Measurements from ENCODE around the gene RAI1.
A peak's percentile ranks its signal among the peaks of the same experiment; 100 is the strongest.

Gene RAI1

DNA sequence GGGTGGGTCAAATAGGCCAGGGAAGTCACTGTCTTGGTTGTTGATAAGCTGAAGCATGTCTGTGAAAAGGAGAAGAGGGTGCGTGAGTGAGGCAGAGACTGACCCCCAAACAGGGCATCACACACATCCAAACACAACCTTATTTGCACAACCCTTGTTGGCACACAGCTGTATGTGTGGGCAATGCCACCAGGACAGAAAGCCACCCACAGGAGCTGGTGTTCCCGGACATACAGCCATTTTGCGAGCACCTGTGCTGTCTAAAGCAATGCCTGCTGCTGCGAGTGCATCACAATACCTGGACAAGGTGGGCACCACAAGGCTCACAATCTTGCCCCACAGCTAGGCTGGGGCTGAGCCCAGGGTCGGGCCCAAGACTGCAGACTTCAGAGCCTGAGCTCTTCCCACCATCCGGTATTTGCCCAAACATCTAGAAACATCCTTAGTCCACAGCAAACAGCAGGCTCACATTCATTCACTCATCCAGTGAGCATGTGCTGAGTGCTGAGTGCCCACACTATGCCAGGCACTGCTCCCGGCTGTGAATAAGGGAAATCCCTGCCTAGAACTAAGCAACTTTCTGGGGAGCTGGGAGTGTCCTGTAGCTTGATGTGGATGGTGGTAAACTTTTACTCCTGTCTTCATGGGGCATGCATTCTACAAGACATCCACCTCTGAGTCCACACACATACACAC is 139.4 kb downstream of the RAI1 start:
- no peak for DNase-seq

DNA sequence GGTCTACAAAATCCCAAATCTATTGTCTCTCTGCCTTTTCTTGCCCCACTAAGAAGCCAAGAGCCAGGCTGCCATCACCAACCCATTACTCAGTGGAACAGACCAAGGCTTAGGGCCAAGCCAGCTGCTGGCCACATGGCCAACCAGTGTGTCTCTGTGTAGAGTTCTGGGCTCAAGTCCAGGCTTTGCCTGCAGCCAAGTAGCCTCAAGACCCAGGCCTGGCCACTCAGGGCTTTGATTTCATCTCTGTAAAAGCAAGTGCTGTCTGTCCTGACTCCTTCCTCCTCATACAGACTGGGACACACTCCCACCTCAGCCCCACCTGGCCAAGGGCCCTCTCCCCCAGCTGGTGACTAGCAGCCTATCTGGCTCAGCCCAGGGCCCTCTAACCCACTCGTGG is 140.9 kb downstream of the RAI1 start:
- DNase-seq = no peak

DNA sequence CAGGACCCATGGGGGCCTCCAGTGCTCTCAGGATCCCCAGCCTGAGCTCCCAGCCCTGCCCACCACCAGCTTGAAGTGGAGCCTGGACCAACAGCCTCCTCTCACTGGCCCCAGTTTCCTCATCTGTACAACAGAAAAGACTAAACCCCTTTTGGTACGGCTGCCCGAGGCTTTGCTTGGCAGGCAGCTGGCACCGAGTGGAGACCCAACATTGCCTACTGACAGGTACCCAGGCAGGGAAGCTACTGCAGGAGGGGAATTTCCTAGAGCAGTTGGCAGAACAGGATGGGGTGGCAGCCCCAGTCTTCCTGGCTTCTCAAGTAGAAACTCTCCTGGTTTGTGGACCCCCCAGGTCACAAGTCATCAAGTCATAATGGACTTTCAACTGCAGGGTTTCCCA is 141.4 kb downstream of the RAI1 start:
- DNase-seq = no peak

DNA sequence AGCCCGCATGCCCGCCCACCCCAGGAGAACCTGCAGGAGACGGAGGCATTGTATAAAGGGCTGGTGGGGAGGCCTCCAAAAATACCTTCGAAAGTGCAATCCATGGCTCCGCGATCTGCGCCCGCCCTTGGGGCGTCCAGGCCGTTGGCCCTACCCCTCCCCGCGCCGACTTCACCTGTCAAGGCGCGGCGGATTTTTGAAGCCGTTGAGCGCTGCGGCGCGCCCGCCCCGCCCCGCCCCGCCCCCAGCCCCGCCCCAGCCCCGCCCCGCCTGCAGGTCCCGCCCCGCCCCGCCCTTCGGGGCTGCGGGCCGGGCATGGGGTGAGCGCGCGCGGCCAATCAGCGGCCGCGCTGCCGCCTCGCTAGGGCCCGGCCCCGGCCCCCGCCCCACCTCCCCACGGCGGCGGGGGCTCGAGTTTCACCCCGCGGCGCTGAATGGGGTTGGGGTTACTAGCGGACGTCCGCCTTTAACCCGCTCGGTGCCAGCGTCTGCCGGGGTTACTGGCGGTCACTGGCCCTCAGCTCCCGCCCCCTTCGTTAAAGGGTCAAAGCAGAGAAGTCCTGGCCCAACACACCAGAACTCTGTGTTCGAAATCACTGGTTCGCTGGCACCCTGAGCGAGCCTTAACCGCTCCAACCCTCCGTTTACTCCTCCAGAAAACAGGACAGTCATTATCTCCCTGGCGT is 142.3 kb downstream of the RAI1 start:
- peak; percentile 92 for DNase-seq

DNA sequence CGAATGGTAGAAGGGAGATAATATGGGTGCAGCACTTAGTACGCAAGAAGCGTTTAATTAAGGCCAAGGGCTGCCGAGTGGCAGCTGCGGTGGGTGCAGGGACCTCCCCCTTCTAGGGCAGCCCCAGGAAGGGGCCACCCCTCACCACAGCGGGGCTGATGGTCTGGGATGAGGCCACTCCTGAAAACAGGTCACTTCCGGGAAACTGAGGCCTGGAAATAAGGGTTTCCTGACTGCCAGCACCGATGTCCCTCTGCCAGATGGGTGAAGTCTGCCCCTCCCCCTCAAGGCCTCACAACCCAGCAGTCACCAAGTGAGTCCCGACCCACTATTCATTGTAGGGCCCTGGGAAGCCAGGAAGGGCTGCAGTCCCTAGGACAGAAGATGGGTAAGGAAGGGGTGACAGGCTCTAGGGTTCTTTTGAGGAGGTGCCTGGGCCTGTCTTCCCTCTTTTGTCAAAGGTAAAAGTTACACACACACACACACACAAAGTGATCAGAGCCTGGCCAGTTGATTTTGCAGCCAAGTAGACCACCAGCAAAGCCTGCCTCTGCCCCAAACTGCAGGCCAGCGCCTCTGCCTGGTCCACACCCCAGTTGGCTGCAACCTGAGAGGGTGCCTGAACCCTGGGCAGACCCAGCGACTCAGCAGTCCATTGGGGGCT is 143.0 kb downstream of the RAI1 start:
- DNase-seq = peak; percentile 53

DNA sequence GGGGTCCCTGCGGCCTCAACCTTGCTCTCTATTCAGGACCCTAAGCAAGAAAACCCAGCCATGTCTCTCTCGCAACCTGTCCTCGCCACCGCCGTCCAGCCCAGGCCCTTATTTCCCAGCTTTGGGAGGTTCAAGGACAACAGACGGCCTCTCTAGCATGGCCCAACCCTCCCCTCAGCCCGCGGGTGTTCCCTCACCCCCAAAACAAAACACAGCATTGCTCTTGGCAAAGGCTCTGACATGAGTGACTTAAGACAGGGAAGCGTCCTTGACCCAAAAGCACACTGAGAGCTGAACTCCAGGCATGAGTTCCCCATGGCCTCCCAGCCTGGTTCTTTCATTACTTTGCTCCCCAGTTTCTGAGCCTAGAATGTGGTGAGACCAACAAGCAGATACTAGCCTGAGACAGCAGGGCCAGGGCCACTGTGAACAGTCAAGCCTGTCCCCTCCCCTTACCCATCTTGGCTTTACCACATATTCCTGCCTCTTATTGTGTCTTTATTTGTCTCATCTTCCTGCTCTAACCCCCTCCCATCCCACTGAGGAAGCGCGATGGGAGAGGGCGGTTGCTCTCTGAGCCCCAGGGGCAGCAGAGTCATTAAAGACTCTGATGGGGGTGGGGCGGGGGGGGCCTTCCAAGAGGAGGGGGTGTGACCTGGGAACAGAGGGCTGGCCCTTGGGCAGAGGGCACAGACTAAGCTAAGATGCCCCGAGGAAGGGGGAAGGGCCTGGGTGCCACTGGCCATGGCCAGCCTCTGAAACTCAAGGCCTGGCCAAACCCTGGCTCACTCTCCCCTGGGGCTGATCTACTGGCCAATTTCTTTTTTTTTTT is 143.7 kb downstream of the RAI1 start:
- no peak for DNase-seq

DNA sequence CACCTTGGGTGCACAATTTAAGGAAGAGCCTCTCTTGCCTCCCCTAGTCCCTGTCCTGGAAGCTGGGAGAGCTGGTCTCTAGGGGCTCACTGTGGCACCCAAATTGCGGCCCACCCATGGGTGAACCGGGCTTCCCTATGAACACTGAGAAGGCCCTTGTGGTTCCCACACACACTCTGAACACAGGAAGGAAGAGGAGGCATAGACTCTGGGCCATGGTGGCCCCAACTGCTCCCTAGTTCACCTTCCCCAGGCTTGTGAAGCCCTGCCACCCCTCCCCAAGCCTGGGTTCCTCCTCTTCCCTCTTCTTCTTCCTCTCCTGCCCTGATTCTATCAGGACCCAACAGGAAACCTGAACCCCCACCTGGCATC is 145.1 kb downstream of the RAI1 start:
- DNase-seq = no peak

DNA sequence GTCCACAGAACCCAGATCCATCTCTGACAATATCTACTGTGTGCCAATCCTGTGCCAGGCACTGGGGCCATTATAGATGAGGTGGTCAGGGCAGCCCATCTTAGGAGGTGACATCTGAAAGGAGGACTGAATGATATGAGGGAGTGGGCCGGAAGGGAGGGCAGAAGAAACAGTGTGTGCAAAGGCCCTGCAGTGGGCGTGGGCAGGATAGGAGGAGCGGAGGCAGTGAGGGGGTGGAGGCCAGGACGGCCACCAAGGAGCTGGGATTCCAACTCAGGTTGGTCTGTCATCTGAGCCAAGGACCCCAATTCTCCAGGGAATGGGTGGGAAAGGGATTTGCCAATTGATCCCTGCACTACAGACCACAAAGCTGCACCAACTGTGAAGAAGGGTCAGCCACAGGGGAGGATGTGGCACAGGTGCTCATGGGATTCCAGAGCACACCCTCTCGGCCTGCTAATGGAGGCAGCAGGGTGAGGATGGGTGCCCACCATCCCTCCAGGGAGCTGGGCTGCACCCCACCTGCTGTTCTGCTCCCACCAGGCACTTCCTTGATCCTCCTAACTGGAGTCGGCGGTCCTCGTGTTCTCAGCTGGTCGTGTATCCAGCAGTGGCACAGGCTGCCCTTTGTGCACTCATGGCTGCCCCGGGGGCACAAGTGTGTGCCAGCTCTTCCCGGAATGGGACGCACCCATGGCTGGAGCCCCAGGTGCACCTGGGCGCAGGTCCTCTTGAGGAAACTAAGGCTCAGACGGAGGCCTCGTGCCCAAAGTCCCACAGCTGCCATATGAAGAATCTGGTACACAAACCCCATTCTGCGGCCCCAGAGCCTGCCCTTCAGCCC is 145.9 kb downstream of the RAI1 start:
- no peak for DNase-seq

DNA sequence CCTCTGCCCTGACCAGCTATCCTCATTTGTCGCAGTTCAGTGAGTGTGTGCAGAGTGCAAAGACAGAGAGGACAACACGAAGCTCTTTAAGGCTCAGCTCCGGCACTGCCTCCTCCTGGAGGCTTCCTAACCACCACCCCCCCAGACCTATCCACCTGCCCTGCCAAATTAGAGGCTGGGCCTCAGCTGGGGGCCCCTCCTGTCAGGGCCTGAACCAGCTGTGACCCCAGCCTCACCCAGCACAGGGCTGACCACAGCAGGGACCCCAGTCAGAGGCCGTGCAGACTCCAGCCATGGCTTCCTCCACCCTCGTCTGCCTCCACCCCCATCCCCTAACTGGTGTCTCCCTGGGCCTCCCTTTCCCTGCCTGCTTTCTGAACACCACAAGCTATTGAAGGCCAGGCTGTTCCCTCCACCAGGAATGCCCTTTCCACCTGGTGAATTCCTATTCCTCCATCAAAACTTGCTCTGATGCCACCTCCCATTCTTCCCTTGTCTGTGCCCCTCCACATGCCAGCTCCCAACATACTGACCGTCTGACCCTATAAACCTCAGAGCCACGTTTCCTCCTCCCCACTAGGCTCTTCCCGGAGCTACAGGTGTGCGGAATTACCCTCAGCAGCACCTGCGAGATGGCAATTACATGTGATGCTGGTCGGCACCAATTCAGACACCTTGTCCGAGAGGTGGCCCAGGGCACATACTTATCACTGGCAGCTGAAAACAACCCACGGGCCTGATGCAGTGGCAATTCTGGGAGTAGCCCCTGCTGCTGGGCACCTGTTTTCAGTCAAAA is 146.8 kb downstream of the RAI1 start:
- no peak for DNase-seq

DNA sequence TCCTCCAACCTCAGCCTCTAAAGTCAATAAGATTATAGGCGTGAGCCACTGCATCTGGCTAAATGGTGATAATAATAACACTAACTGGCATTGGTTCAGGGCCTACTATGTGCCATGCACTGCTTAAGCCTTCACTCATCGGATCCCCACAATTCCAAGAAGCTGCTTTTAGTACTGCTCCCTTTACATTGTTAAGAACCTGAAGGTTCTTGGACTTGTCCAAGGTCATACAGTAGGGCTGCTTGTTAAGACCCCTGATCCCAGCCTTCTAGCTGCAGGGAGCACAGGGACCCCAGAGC is 149.0 kb downstream of the RAI1 start:
- no peak for DNase-seq

DNA sequence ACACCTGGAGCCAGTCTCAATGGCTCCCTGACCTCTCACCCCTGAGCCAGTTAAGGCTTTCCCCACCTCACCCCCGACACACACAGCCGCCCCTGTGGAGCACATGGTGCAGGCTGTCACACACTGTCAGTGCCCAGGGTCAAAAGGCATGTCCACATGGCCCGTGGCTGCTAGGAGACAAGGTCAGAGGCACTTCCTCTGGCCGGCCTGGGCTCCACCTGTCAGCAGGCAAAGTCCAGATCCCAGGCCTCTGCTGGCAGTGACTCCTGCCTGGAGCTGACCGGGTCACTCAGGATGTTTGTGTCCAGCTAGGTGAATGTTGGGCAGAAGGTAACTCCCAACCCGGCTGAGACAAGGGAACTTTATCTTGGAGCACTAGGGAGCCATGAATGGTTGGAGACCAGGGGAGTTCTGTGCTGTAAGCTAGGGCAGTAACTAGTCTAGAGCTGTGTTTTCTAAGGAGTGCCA is 149.5 kb downstream of the RAI1 start:
- no peak for DNase-seq

DNA sequence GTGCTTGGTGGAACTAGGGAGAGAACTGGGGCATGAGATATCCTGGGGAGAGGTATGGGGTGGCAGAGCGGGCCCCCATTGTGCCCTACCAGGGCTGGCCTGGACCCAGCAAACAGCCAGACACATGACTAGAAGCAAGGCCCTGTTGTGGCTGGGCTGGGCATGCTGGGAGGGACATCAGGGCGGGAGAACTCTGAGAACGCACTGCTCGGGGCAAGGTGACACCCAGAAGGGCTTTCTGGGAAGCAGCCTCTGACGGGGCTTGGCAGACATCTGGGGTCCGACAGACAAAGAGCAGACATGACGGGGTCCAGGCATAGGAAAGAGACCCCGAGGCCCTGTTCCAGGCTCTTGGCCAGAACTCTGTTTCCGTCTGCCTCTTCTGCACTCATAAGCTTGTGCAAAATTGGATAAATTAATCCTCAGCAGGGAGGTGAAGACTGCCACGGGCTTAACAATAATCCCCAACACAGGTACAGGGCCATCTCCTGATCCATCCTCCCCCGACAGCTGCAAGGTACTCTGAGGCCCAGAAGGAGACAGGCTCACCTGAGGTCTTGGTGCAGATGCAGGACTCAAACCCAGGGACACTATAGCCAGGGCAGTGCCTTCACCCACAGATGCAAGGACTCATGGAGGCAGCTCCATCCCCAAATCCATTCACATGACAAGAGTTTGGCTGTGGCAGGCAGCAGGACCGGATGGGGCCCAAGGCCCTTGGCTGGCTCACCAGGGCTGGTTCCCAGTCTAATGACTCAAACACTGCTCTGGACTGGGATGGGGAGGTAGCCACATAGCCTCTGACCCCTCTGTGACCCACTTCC is 150.2 kb downstream of the RAI1 start:
- no peak for DNase-seq

DNA sequence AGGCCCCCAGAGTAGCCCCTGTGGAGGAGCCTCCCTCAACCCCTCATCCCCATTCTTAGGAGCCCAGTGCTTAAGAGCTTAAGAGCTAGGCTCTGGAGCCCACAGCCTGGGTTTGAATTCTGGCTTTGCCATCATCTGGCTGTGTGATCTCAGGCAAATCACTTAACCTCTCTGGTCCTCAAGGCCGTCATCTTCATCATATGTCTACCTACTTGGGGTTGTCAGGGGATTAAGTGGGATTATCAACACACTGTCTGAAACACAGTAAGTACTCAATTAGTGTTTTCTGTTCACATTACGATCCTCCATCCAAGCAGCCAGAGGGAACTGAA is 150.7 kb downstream of the RAI1 start:
- DNase-seq = no peak

DNA sequence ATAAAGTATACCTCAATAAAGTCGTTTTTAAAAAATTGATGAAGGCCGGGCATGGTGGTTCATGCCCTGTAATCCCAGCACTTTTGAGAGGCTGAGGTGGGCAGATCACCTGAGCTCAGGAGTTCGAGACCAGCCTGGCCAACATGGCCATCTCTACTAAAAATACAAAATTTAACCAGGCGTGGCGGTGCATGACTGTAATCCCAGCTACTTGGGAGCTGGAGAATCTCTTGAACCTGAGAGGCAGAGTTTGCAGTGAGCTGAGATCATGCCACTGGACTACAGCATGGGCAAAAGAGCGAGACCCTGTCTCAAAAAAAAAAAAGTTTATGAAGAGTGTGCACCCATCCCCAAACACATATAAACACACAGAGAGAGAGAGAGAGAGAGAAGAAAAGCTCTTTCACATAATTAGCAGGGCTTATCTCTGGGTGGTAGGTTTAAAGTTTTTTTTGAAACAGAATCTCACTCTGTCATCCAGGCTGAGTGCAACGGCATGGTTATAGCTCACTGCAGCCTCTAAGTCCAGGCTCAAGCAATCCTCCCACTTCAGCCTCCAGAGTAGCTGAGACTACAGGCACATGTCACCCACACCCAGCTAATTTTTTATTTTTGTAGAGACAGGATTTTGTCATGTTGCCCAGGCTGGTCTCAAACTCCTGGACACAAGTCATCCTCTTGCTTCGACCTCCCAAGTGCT is 152.6 kb downstream of the RAI1 start:
- DNase-seq = no peak

DNA sequence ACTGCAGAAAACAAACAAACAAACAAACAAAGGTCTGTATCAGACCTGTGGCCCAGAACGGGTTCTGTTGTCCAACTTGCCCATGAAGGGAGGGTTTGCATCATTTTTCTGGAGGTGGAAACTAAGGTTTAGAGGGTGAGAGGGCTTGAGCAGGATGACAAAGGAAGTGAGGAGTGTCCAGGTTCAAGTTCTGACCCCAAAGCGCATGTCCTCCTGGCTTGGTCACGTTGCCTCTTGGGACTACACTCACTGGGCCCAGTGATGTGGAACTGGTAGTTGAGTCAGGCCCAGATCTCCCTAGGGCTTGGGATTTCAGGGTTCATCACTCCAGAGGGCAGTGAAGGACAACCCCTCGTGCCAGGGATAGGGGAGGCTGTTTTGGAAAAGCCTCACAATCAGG is 153.7 kb downstream of the RAI1 start:
- no peak for DNase-seq

DNA sequence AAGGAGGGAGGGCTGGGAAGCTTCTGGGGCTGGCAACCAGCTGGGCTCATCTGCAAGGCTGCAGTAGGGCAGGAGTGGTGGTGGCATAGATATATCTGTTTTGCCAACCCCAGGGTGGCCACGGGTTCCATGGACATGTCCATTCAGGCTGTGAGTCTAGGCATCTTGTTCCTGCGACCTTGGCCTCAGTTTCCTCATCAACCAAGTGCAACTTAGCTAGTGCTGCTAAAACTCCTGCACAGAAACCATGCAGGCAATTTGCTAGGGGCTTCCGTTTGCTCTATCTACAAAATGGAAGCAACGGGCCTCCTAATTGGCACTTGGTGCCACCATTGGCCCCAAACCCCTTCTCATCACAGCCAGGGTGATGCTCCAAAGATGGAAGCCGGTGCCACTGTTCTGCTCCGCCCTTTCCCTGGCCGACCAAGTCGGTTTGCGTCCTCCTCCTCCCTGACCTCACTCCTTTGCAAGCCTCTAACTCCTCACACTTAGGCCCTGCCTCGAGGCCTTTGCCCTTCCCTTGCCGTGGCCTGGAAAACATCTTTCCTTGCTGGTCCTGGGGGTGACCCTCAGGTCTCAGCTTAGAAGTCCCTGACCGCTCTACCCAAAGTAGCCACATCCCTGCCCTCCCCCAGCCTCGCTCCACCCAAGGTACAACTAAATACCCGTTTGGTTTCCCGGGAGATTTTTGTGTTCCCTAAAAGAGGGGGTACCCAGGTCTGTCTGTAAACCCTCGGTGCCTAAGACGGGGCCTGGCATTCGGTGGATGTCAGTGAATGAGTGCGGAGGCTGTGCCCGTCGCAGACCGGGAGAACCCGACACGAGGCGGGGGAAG is 154.4 kb downstream of the RAI1 start:
- no peak for DNase-seq

DNA sequence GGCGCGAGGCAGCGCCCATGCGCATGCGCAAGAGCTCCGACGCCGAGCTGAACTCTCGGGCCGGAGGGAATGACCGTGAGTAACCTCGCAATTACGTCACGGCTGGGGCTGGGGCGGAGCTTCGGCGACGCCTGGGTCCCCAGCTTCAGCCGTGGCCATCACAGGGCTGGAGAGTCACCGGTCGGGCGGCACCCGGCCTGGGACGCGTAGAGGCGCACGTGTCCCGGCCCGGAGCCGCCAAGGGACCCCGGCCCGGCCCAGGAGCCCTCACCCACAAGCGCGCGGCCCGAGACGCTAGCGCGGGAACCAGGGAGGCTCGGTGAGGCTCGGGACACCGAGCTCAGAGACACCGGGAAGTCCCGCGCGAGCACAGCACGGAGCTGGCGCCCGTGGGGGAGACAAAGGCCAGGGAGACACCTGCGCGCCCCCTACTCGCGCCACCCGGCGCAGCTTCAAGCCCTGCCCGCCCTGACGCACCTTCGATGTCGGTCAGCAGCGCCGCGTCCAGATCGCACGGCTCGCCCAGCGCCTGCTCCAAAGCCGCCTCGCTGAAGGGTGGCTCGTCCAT is 155.1 kb downstream of the RAI1 start:
- peak; percentile 98 for DNase-seq

DNA sequence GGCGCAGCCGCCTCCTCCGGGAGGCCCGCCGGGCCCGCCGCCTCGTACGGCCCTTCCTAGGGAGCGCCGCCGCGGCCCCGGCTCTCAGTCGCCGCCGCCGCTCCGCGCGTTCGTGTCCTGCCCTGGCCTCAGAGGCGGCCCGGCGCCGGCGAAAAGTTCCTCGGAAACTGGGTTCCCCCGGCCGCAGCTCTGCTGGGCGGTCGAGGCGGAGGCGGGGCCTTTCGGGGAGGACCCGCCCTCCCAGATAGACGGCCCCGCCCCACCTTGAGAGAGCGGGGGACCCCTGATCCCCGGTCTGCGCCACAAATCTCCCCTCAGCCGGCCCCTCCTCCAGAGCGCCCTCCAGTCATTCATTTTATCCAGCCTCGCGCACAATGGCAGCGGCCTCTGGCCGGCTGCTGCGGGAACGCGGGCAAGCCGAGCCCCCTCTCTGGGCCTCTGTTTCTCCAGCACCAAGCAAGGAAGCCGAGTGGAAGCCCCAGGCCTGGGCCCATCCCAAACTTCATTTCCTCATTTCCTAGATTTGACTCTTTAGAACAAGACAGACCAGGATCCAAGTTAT is 155.6 kb downstream of the RAI1 start, which contains the start of gene SREBF1:
Gene SREBF1, minus strand, starts transcription at position 169 of the 562 bp plus-strand sequence. CDS start 169 bp downstream, outside the sequence.
- DNase-seq = peak; percentile 77
